ENCODE data around the gene ROPN1L.

ROPN1L gene

DNA sequence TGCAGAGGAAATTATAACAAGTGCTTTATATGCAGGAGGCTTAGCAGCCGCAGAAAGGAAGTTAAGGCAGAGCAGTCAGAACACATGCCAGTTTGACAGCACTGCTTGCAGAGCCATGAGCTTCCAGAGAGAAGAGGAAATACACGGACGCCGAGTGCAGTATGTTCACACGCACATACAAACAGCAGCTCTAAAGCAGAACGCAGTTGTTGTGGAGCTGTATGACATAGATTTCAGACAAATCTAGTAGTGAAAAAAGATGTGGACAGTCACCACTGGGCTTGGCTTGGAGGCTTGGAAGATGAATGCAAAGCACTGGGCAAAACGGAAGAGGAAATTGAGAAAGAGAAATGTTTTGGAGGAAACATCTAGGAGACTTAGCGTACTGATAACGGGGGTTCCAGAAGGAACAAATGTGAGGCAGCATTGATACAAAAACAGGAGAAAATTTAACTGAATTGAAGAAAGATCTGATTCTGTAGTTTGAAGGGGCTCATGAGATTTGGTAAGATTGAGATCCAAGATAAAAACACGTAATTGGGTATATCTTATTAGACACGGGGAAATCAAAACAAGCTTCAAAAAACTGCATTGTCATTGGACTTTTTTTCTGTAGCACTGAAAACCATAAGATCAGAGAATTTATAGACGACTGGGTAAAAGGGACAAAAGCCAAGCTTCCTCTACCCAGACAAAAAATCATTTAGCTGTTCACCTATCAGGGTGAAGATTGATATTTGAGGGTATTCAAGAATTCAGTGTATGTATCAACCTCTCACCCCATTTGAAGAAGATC, 19.6 kb upstream of the ROPN1L start:
- H3K9me3 ChIP-seq (ENCODE audit: control insufficient read depth, insufficient read depth, low read length): no peaks in the 10 kb centered on the region
- no peaks in the 10 kb centered on the region for H3K79me2 ChIP-seq (ENCODE audit: control insufficient read depth, low read length)
- no peaks in the 10 kb centered on the region for H3K27me3 ChIP-seq (ENCODE audit: control insufficient read depth, low read length)
- no peaks in the 10 kb centered on the region for H3K9me2 ChIP-seq (replicated peaks; ENCODE audit: control insufficient read depth, low read length)
- no peak overlapping the region for H3K4me3 ChIP-seq (ENCODE audit: low read length)
- H3K4me2 ChIP-seq (ENCODE audit: low read length): no peak overlapping the region
- H3K27ac ChIP-seq (ENCODE audit: low read depth, low read length): no peak overlapping the region
- H3F3A ChIP-seq (ENCODE audit: control insufficient read depth, insufficient read depth): no peaks in the 10 kb centered on the region
- no peak for TF ChIP-seq CTCF (IDR thresholded peaks at IDR 0.05; ENCODE audit: low read depth, low read length, poor library complexity, severe bottlenecking)
- TF ChIP-seq EZH2phosphoT487 (IDR thresholded peaks at IDR 0.05; ENCODE audit: borderline replicate concordance, low read length): no peak
- H3K36me3 ChIP-seq (ENCODE audit: control insufficient read depth, low read length): peaks cover 90% of the 10 kb centered on the region
- H4K20me1 ChIP-seq (ENCODE audit: control insufficient read depth, insufficient read depth, low read depth, low read length): no peaks in the 10 kb centered on the region
- H3K4me1 ChIP-seq (ENCODE audit: control insufficient read depth, low read length): 0 out of 2 replicates have a peak, but pooled peaks cover 3% of the 10 kb centered on the region

DNA sequence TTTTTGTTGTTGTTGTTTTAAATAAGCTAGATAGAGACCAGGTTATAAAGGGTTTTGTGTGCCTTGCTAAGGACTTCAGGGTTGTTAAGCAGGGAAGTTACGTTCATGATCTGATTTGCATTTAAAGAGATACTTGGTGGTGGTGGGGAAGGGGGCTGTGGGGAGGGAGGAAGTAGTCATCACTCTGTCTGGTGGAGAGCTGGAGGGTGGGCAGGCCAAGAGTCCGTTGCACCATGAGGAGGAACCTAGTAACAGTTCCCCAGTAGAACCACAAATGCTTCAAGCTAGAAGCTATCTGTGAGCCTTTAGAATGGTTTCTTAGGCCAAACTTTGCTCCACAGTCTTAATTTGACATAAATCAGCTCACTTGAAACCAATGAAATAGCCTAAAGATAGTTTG, 18.7 kb upstream of the ROPN1L start:
- Histone ChIP-seq H3K36me3 (ENCODE audit: control insufficient read depth, low read length) (peaks cover 92% of the 10 kb centered on the region), H3K4me1 (ENCODE audit: control insufficient read depth, low read length) (0 out of 2 replicates have a peak, but pooled peaks cover 3% of the 10 kb centered on the region), H3K79me2 (ENCODE audit: control insufficient read depth, low read length) (no peaks in the 10 kb centered on the region), H4K20me1 (ENCODE audit: control insufficient read depth, insufficient read depth, low read depth, low read length) (no peaks in the 10 kb centered on the region), H3K27me3 (ENCODE audit: control insufficient read depth, low read length) (no peaks in the 10 kb centered on the region), H3K27ac (ENCODE audit: low read depth, low read length) (no peak overlapping the region), H3K9me3 (ENCODE audit: control insufficient read depth, insufficient read depth, low read length) (no peaks in the 10 kb centered on the region), H3K4me2 (ENCODE audit: low read length) (no peak overlapping the region), H3K9me2 (replicated peaks; ENCODE audit: control insufficient read depth, low read length) (no peaks in the 10 kb centered on the region), H3F3A (ENCODE audit: control insufficient read depth, insufficient read depth) (no peaks in the 10 kb centered on the region), H3K4me3 (ENCODE audit: low read length) (no peak overlapping the region)
- TF ChIP-seq EZH2phosphoT487 (IDR thresholded peaks at IDR 0.05; ENCODE audit: borderline replicate concordance, low read length): no peak
- no peak for TF ChIP-seq CTCF (IDR thresholded peaks at IDR 0.05; ENCODE audit: low read depth, low read length, poor library complexity, severe bottlenecking)

DNA sequence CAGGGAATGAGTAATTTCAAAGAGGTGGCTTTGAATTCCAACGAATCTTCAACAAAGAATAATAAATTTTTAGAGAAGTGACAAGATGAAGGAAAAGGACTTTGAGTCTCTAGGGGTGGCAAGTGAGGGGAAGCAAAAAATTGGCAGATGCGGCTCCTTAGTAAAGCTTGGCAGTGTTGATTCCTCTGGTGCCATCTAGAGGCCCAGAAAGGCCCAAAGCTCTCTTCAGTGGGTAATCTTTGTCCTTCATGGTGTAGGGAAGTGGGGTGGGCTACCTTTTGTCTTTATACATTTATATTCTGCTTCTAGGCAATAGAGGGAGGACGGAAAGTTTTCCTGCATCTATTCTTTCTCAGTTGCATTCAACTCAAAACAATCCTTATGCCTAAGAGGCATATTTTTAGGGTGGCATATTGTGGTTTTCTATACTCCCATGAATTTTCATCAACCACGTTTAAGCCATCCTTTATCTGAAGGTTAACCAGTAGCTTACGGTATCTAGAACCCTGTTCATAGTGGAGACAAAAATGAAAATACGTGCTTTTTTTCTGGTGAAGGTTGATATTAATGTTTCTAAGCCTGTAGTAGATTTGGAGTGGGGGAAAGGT, 17.5 kb upstream of the ROPN1L start:
- H3K36me3 ChIP-seq (ENCODE audit: control insufficient read depth, low read length): peaks cover 88% of the 10 kb centered on the region
- H4K20me1 ChIP-seq (ENCODE audit: control insufficient read depth, insufficient read depth, low read depth, low read length): no peaks in the 10 kb centered on the region

More for the DNA sequence above, 17.5 kb upstream of the ROPN1L start:
- H3K4me3 ChIP-seq (ENCODE audit: low read length): no peak overlapping the region
- no peak overlapping the region for H3K4me2 ChIP-seq (ENCODE audit: low read length)
- H3K27ac ChIP-seq (ENCODE audit: low read depth, low read length): no peak overlapping the region
- no peaks in the 10 kb centered on the region for H3K9me2 ChIP-seq (replicated peaks; ENCODE audit: control insufficient read depth, low read length)
- TF ChIP-seq CTCF (IDR thresholded peaks at IDR 0.05; ENCODE audit: low read depth, low read length, poor library complexity, severe bottlenecking) (peak; percentile 34), EZH2phosphoT487 (IDR thresholded peaks at IDR 0.05; ENCODE audit: borderline replicate concordance, low read length) (no peak)
- no peaks in the 10 kb centered on the region for H3K27me3 ChIP-seq (ENCODE audit: control insufficient read depth, low read length)
- H3K4me1 ChIP-seq (ENCODE audit: control insufficient read depth, low read length): 0 out of 2 replicates have a peak, but pooled peaks cover 3% of the 10 kb centered on the region
- H3F3A ChIP-seq (ENCODE audit: control insufficient read depth, insufficient read depth): no peaks in the 10 kb centered on the region
- no peaks in the 10 kb centered on the region for H3K9me3 ChIP-seq (ENCODE audit: control insufficient read depth, insufficient read depth, low read length)
- H3K79me2 ChIP-seq (ENCODE audit: control insufficient read depth, low read length): no peaks in the 10 kb centered on the region
